ENCODE results near the gene ARHGAP19. TPM values are rescaled to one million over a fixed set of nuclear protein-coding genes. Genes with fewer than 3 reads are reported as not detected.

Gene ARHGAP19
- total and polyA plus RNA-seq, 9 of the 15 experiments (the other 6 are each of a cell fraction or from before 2014, with no cell fraction given) = 14.8 to 49.5 (median 26.8) TPM

- Histone ChIP-seq H3K4me1 (replicated peaks in 1 of 2; ENCODE audit: control insufficient read depth in 2 of 2, insufficient read depth in 2 of 2, low read length in 2 of 2) (peaks cover 0 to 13% of the 10 kb centered on the region in 2 experiments; a peak in 2 of 5 replicates), H3K9me1 (ENCODE audit: control insufficient read depth, insufficient read depth, low read length) (no peaks in the 10 kb centered on the region), H3K9me3 (replicated peaks; ENCODE audit: control insufficient read depth, insufficient read depth, low read depth, low read length) (no peaks in the 10 kb centered on the region), H3K79me2 (ENCODE audit: control insufficient read depth, insufficient read depth, low read length) (no peaks in the 10 kb centered on the region), H3K27ac (ENCODE audit: extremely low read depth, low read depth, low read length) (no peak overlapping the region), H3K9ac (ENCODE audit: insufficient read depth in 1 of 2, low read depth in 2 of 2, low read length in 2 of 2) (no peak overlapping the region), H3K36me3 (ENCODE audit: control insufficient read depth, insufficient read depth, low read length) (no peaks in the 10 kb centered on the region), H3K4me3 (no peak overlapping the region), H3K4me2 (ENCODE audit: insufficient read depth, low read length) (no peak overlapping the region), H4K20me1 (replicated peaks; ENCODE audit: control insufficient read depth, insufficient read depth, low read length) (no peaks in the 10 kb centered on the region), H2AFZ (ENCODE audit: low read depth, low read length) (no peak overlapping the region), H3K27me3 (ENCODE audit: control insufficient read depth in 2 of 2, insufficient read depth in 2 of 2, low read length in 2 of 2) (peaks cover 16 to 81% of the 10 kb centered on the region in 2 experiments)
- FAIRE-seq (no peak), ATAC-seq (no peak), DNase-seq (ENCODE audit: extremely low read depth in 1 of 4, low spot score in 3 of 4) (no peak)
- CTCF ChIA-PET (ENCODE audit: low intra/inter-chr PET ratio) = no interaction called here
- POLR2A ChIA-PET = interaction anchor here (1.0 kb wide), 1 partner anchor 122 kb away, joined by 5 read pairs; no protein-coding TSS in a partner anchor
- intact Hi-C loops (cut with micrococcal nuclease) = no loop called here
- 1% methylated on average over 10 of the region's 10 CpGs for WGBS (ENCODE audit: insufficient coverage, low coverage, missing lambda C conversion rate)
- TF ChIP-seq, protein P1, sequence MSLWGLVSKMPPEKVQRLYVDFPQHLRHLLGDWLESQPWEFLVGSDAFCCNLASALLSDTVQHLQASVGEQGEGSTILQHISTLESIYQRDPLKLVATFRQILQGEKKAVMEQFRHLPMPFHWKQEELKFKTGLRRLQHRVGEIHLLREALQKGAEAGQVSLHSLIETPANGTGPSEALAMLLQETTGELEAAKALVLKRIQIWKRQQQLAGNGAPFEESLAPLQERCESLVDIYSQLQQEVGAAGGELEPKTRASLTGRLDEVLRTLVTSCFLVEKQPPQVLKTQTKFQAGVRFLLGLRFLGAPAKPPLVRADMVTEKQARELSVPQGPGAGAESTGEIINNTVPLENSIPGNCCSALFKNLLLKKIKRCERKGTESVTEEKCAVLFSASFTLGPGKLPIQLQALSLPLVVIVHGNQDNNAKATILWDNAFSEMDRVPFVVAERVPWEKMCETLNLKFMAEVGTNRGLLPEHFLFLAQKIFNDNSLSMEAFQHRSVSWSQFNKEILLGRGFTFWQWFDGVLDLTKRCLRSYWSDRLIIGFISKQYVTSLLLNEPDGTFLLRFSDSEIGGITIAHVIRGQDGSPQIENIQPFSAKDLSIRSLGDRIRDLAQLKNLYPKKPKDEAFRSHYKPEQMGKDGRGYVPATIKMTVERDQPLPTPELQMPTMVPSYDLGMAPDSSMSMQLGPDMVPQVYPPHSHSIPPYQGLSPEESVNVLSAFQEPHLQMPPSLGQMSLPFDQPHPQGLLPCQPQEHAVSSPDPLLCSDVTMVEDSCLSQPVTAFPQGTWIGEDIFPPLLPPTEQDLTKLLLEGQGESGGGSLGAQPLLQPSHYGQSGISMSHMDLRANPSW (CRISPR knock-in tag; IDR thresholded peaks at IDR 0.05) = no peak
- no peak for TF ChIP-seq HDAC6 (IDR thresholded peaks at IDR 0.05; ENCODE audit: low read depth, low read length)
- TF ChIP-seq GTF2E2 (tag; IDR thresholded peaks at IDR 0.05) = no peak
- TF ChIP-seq SMAD3 (CRISPR knock-in tag; conservative IDR thresholded peaks at IDR 0.05) = no peak
- TF ChIP-seq MCM2 (IDR thresholded peaks at IDR 0.05; ENCODE audit: low read depth) = no peak
- TF ChIP-seq ZNF24 (IDR thresholded peaks at IDR 0.05) = no peak
- no peak for TF ChIP-seq FOSL1 (tag; conservative IDR thresholded peaks at IDR 0.05)
- TF ChIP-seq MEIS2 (IDR thresholded peaks at IDR 0.05; ENCODE audit: partially characterized antibody) = no peak
- no peak for TF ChIP-seq E4F1 (CRISPR knock-in tag; IDR thresholded peaks at IDR 0.05; ENCODE audit: borderline replicate concordance)
- TF ChIP-seq ZNF316 (IDR thresholded peaks at IDR 0.05) = no peak
- no peak for TF ChIP-seq MITF (IDR thresholded peaks at IDR 0.05)
- TF ChIP-seq, protein P2, sequence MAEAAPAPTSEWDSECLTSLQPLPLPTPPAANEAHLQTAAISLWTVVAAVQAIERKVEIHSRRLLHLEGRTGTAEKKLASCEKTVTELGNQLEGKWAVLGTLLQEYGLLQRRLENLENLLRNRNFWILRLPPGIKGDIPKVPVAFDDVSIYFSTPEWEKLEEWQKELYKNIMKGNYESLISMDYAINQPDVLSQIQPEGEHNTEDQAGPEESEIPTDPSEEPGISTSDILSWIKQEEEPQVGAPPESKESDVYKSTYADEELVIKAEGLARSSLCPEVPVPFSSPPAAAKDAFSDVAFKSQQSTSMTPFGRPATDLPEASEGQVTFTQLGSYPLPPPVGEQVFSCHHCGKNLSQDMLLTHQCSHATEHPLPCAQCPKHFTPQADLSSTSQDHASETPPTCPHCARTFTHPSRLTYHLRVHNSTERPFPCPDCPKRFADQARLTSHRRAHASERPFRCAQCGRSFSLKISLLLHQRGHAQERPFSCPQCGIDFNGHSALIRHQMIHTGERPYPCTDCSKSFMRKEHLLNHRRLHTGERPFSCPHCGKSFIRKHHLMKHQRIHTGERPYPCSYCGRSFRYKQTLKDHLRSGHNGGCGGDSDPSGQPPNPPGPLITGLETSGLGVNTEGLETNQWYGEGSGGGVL (CRISPR knock-in tag; IDR thresholded peaks at IDR 0.05) = no peak
- no peak for TF ChIP-seq PHB (CRISPR knock-in tag; IDR thresholded peaks at IDR 0.05)
- no peak for TF ChIP-seq ZNF764 (CRISPR knock-in tag; IDR thresholded peaks at IDR 0.05; ENCODE audit: low read depth)
- BruUV-seq (replicated peaks) = no TSS peak
- in situ Hi-C loops (cut with MboI) = no loop called here
Measured at GRCh38 chr10:97180986-97181385, 111.5 kb downstream of the ARHGAP19 start.

Data from K562 (cell line).